ENCODE measurements around the gene BET1. TPM values are rescaled to one million over a fixed set of nuclear protein-coding genes. Genes with fewer than 3 reads are reported as not detected.

Gene BET1
- total and polyA plus RNA-seq, 2 of the 8 experiments (the other 6 are each of a cell fraction or from before 2014, with no cell fraction given) = 20.6 to 31.7 TPM

- CTCF ChIA-PET (ENCODE audit: partially characterized antibody) = interaction anchor here (1.7 kb wide), 1 partner anchor 42 kb away, joined by 4 read pairs; no protein-coding TSS in a partner anchor
- H3K27me3 ChIP-seq (replicated peaks in 1 of 4; ENCODE audit: control insufficient read depth in 3 of 4, extremely low read depth in 1 of 4, insufficient read depth in 3 of 4, low read length in 3 of 4) = no peaks in the 10 kb centered on the region
- H3K14ac ChIP-seq (ENCODE audit: insufficient read length) = no peak overlapping the region
- H2AK5ac ChIP-seq (ENCODE audit: low read depth, low read length) = no peak overlapping the region
- H4K91ac ChIP-seq (replicated peaks; ENCODE audit: insufficient read length, low read length) = no peak overlapping the region
- FAIRE-seq = no peak
- H3K23ac ChIP-seq (ENCODE audit: insufficient read length) = no peak overlapping the region
- H2BK15ac ChIP-seq (ENCODE audit: low read length) = no peak overlapping the region
- H4K8ac ChIP-seq (ENCODE audit: extremely low read depth, insufficient read depth, low read length) = no peak overlapping the region
- WGBS, 2 experiments (ENCODE audit: extremely low coverage in 1 of 2, insufficient coverage in 1 of 2, insufficient read length in 1 of 2, insufficient replicate concordance in 2 of 2, low coverage in 1 of 2, low lambda C conversion rate in 2 of 2, missing lambda C conversion rate in 1 of 2) = 91% methylated on average over 2 of the region's 2 CpGs; no CpG with 5 or more reads in 1 of the 2 experiments
- H3K18ac ChIP-seq (ENCODE audit: extremely low read depth, low read length) = no peak overlapping the region
- no peak overlapping the region for H2AFZ ChIP-seq (ENCODE audit: low read length)
- no peaks in the 10 kb centered on the region for H4K20me1 ChIP-seq (replicated peaks in 1 of 2; ENCODE audit: control insufficient read depth in 1 of 2, insufficient read depth in 2 of 2, low read length in 2 of 2)
- no peak overlapping the region for H3K9ac ChIP-seq (replicated peaks in 1 of 4; ENCODE audit: extremely low read depth in 1 of 4, low read depth in 3 of 4, low read length in 3 of 4)
- no peaks in the 10 kb centered on the region for H3K79me1 ChIP-seq (ENCODE audit: low read depth, low read length)
- H3K4me1 ChIP-seq (replicated peaks in 1 of 4; ENCODE audit: control insufficient read depth in 3 of 4, insufficient read depth in 4 of 4, low read length in 3 of 4) = peaks cover 0 to 2% (median 0%) of the 10 kb centered on the region in 4 experiments; a peak in 1 of 7 replicates
- no peak overlapping the region for H3K27ac ChIP-seq (ENCODE audit: low read depth, low read length)
- H3K23me2 ChIP-seq (ENCODE audit: low read depth, low read length) = no peaks in the 10 kb centered on the region
- no peak overlapping the region for H4K5ac ChIP-seq (ENCODE audit: insufficient read length, low read depth, low read length)
- H3K79me2 ChIP-seq (ENCODE audit: control insufficient read depth in 1 of 2, insufficient read depth in 2 of 2, low read length in 2 of 2) = no peaks in the 10 kb centered on the region
- H3K56ac ChIP-seq (replicated peaks; ENCODE audit: insufficient read length, low read depth, low read length) = no peak overlapping the region
- H3K36me3 ChIP-seq (ENCODE audit: control insufficient read depth in 2 of 4, insufficient read depth in 4 of 4, low read length in 3 of 4) = no peaks in the 10 kb centered on the region
- H3K4me2 ChIP-seq (ENCODE audit: insufficient read depth in 1 of 2, low read depth in 2 of 2, low read length in 2 of 2) = no peak overlapping the region
- no peak overlapping the region for H2BK20ac ChIP-seq (ENCODE audit: low read length)
- H3K9me3 ChIP-seq (ENCODE audit: insufficient read depth in 2 of 2, low read depth in 1 of 2, low read length in 1 of 2) = no peaks in the 10 kb centered on the region
- no peak overlapping the region for H2BK120ac ChIP-seq (replicated peaks; ENCODE audit: low read depth, low read length)
- POLR2A ChIA-PET (ENCODE audit: partially characterized antibody) = no interaction called here
- H3K4ac ChIP-seq (replicated peaks; ENCODE audit: insufficient read length, low read depth, low read length) = no peak overlapping the region
- no peak overlapping the region for H2BK5ac ChIP-seq (ENCODE audit: low read depth, low read length)
- H3K4me3 ChIP-seq (ENCODE audit: extremely low read depth in 1 of 4, insufficient read depth in 2 of 4, low read depth in 3 of 4, low read length in 4 of 4) = no peak overlapping the region
- no peak overlapping the region for H2BK12ac ChIP-seq (ENCODE audit: low read depth, low read length)
- TF ChIP-seq, protein P1, sequence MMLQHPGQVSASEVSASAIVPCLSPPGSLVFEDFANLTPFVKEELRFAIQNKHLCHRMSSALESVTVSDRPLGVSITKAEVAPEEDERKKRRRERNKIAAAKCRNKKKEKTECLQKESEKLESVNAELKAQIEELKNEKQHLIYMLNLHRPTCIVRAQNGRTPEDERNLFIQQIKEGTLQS (IDR thresholded peaks at IDR 0.05; ENCODE audit: insufficient read depth, low read depth, low read length) = no peak
- TF ChIP-seq FOSL1 (IDR thresholded peaks at IDR 0.05; ENCODE audit: insufficient read depth, low read depth, low read length) (no peak), SUZ12 (IDR thresholded peaks at IDR 0.05; ENCODE audit: low read length) (no peak), POLR2AphosphoS5 (IDR thresholded peaks at IDR 0.05; ENCODE audit: low read depth, low read length) (no peak), SIX5 (IDR thresholded peaks at IDR 0.05; ENCODE audit: low read depth, low read length) (no peak), KDM1A (IDR thresholded peaks at IDR 0.05; ENCODE audit: borderline replicate concordance, low read length) (no peak)
- DNase-seq (ENCODE audit: low read depth in 1 of 2, low spot score in 2 of 2) = no peak
Observed at GRCh38 chr7:94045581-94045980, 41.4 kb upstream of the BET1 start.
